Subcutaneous adipose tissue (tissue), 4 donors: Measurements from ENCODE around the gene PHYH. TPM values are rescaled to one million over a fixed set of nuclear protein-coding genes. Genes with fewer than 3 reads are reported as not detected.

Experiments
- total RNA-seq, 4 donors: library from RNA; depleted of rRNA; stranded (reverse); fragments of >200 nt; gene quantifications; one replicate each; pipeline ENCODE4 v1.1.0, GENCODE V29; 2016
- TF ChIP-seq, protein P1 (sequence below): fragments of 450-650 bp; IDR thresholded peaks from one replicate; pipeline ENCODE4 v1.5.1; 2016; ENCODE audit warnings: low read depth, mild to moderate bottlenecking, control low read depth, antibody characterized with exemption, moderate library complexity

PHYH gene
- total RNA-seq, 4 donors from 2014 or later = 47.4 to 93.8 (median 57.4) TPM

DNA sequence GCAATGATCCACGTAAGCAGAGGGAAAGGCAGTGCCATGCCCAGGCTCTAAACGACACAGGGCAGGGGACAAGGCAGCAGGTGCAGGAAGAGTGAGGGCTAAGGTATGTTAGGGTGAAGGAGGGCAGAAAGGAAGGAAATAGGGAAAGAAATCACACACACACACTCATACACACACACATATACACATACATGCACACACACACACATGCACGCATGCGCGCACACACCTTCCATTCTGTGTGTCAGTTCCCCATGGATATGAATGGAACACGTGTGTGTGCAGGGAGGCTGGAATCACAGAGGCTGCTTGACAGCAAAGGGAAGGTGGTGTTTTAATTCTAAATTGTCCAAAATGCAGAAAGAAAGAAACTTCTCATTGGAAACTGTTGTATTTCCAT is 6.2 kb upstream of the PHYH start:
- TF ChIP-seq, protein P1, sequence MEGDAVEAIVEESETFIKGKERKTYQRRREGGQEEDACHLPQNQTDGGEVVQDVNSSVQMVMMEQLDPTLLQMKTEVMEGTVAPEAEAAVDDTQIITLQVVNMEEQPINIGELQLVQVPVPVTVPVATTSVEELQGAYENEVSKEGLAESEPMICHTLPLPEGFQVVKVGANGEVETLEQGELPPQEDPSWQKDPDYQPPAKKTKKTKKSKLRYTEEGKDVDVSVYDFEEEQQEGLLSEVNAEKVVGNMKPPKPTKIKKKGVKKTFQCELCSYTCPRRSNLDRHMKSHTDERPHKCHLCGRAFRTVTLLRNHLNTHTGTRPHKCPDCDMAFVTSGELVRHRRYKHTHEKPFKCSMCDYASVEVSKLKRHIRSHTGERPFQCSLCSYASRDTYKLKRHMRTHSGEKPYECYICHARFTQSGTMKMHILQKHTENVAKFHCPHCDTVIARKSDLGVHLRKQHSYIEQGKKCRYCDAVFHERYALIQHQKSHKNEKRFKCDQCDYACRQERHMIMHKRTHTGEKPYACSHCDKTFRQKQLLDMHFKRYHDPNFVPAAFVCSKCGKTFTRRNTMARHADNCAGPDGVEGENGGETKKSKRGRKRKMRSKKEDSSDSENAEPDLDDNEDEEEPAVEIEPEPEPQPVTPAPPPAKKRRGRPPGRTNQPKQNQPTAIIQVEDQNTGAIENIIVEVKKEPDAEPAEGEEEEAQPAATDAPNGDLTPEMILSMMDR = no peak

DNA sequence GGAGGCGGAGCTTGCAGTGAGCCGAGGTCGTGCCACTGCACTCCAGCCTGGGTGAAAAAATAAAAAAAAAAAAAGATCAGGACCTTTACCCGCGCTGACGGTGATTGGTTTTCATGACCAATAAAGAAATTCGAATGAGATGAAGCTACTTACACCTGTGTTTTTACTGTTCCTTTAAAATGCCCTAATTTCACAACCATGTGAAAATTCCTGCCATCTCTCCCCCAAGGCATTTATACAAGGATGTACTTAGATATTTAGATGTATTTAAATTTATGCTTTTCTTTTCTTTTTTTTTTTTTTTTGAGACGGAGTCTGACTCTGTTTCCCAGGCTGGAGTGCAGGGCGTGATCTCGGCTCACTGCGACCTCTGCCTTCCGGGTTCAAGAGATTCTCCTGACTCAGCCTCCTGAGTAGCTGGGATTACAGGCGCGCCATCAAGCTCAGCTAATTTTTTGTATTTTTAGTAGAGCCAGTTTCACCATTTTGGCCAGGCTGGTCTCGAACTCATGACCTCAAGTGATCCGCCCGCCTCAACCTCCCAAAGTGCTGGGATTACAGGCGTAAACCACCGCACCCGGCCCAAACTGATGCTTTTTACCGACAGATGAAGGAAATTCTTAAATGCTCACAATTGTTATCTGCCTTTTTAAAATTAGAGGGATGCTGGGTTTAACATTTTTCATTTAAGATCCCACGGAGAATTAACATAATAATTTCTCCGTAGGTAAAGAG is 3.1 kb upstream of the PHYH start:
- TF ChIP-seq, protein P1 = no peak

DNA sequence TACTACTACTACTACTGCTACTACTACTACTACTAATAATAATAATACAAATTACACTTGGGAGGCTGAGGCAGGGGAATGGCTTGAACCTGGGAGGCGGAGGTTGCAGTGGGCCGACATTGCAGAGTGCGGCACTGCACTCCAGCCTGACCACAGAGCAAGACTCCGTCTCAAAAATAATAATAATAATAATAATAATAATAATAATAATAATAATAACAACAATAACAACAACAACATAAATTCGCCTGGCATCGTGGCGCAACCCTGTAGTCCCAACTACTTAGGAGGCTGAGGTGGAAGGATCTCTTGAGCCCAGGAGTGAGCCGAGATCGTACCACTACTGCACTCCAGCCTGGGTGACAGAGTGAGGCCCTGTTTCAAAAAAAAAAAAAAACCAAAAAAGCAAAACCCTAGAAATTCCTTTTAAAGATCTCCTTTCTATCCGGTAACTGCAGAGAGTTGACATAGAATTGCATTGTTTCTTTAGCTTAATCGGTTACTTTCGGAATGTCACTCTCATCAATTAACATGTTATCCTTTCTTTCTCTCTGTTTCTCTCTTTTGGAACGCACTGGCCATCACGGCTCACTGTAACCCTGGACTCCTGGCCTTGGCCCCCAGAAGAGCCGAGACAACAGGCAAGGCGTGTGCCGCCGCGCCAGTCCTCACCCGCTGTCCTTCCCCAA is 972 bp downstream of the PHYH start:
- TF ChIP-seq, protein P1 = no peak

DNA sequence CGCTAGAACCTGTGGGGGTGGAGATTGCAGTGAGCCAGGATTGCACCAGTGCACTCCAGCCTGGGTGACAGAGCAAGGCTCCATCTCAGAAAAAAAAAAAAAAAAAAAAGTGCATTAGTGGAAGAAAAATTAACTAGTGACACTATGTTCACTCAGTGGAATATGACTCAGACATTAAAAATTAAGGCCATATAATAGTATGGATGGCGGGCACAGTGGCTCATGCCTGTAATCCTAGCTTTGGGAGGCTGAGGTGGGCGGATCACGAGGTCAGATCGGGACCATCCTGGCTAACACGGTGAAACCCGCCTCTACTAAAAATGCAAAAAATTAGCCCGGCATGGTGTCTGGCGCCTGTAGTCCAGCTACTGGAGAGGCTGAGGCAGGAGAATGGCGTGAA is 3.4 kb downstream of the PHYH start:
- TF ChIP-seq, protein P1 = no peak

DNA sequence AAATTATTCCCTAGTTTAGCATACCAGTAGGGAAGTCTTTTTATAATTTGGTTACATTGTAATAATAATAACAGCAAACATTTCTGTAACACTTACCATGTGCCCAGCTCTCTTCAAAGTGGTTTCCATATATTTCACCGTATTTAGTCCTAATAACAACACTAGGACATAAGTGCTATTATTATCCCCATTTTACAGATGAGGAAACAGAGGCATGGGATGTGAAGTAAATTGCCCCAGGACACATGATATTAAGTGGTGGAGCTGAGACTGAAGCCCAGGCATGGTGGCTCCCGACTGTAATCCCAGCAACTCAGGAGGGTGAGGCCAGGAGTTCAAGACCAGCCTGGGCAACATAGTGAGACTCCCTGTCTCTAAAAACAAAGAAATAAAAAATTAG is 5.1 kb downstream of the PHYH start:
- TF ChIP-seq, protein P1 = no peak

DNA sequence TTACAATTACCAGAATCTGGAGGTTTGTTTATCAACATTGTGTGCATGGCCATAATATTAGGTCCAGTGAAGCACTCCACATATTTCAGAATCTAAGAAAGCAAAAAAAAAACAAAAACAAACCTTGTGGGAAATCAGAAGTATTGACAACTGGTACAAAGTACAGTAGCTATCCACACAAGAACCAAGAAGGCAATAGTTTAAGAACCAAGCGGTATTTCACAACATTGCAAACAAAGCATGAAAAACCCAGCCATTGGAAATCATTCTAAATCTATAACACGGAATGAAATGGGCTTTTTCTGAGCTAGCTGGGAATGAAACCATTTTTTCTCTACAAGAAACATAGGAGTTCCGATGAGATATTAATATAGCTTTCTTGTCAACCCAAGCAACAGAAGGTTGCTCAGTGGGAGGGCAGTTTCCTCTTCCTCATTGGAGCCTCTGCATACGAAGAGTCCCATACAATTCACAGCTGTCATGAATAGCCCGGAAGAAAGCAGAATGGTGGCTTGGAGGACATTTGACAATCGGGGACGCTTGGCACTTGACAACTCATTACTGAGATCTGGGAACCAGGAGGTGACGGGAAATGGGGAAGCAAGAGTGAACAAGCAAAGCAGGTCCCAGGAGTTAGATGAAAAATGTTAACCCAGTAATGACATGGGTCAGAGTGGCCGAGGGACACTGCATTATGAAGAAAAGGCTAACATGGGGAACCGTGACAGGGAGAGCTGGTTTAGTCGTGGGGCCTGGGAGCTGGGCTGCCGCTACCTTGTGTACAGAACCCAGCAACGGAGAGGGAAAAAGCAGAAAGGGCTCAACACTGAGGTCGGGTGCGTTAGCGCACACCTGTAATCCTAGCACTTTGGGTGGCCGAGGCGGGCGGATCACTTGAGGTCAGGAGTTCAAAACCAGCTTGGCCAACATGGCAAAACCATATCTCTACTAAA is 7.8 kb downstream of the PHYH start:
- TF ChIP-seq, protein P1 = no peak
